Activated naive CD4-positive, alpha-beta T cell treated with anti-CD3 and anti-CD28 coated beads, Interleukin-2, amount 10 ng/mL, durations not matched to agents 7 days and 5 days (primary cell): Measurements from ENCODE around the gene ARHGAP44.

ENCODE experiments used
- CTCF ChIA-PET: fragments of 350-600 bp; sonication (Branson Sonifier 250); formaldehyde crosslinking; loops from one replicate; lab custom pipeline; 2021; ENCODE audit warnings: antibody characterized with exemption; lab: Charles Lee
- DNase-seq: peaks from one replicate; pipeline ENCODE4 v3.0.0-alpha.2; 2020
- H3K27ac Mint-ChIP-seq: one replicate; pipeline ENCODE4 v1.8.0; 2021; ENCODE audit warnings: mild to moderate bottlenecking, moderate library complexity, mixed read lengths
- H3K27me3 Mint-ChIP-seq: one replicate; pipeline ENCODE4 v1.8.0; 2021; ENCODE audit warnings: mild to moderate bottlenecking, mixed read lengths
- H3K36me3 Mint-ChIP-seq: one replicate; pipeline ENCODE4 v1.8.0; 2021; ENCODE audit warnings: mixed read lengths
- H3K4me1 Mint-ChIP-seq: one replicate; pipeline ENCODE4 v1.8.0; 2021; ENCODE audit warnings: mixed read lengths
- H3K4me3 Mint-ChIP-seq: one replicate; pipeline ENCODE4 v1.8.0; 2021; ENCODE audit warnings: mild to moderate bottlenecking, moderate library complexity, mixed read lengths
- H3K9me3 Mint-ChIP-seq: one replicate; pipeline ENCODE4 v1.8.0; 2021; ENCODE audit warnings: mixed read lengths

ARHGAP44 gene

GRCh38 chr17:13029340-13029739 lies 240.0 kb downstream of the ARHGAP44 start:
- CTCF ChIA-PET, result interaction anchor here (0.5 to 5.9 kb wide), 5 partner anchors 10 to 716 kb away, joined by 3 to 74 read pairs (median 8); partner anchors contain the start of gene ELAC2
- no peak for DNase-seq
- Mint-ChIP-seq H3K9me3 (no peaks in the 10 kb centered on the region), H3K27me3 (peaks cover 23% of the 10 kb centered on the region), H3K36me3 (no peaks in the 10 kb centered on the region), H3K4me1 (peaks cover 19% of the 10 kb centered on the region), H3K4me3 (no peak overlapping the region), H3K27ac (no peak overlapping the region)

GRCh38 chr17:13030056-13030455 lies 240.8 kb downstream of the ARHGAP44 start:
- Mint-ChIP-seq H3K36me3 (no peaks in the 10 kb centered on the region), H3K27ac (no peak overlapping the region), H3K9me3 (no peaks in the 10 kb centered on the region), H3K27me3 (peaks cover 18% of the 10 kb centered on the region), H3K4me3 (no peak overlapping the region), H3K4me1 (peaks cover 16% of the 10 kb centered on the region)
- no peak for DNase-seq
- CTCF ChIA-PET, result interaction anchor here (0.8 to 5.9 kb wide), 7 partner anchors 9 to 37 kb away, joined by 3 to 74 read pairs (median 4); partner anchors contain the start of gene ELAC2

GRCh38 chr17:13030459-13031300 lies 241.4 kb downstream of the ARHGAP44 start:
- Mint-ChIP-seq H3K27ac (no peak overlapping the region), H3K4me1 (peaks cover 16% of the 10 kb centered on the region), H3K9me3 (peaks cover 3% of the 10 kb centered on the region), H3K4me3 (no peak overlapping the region), H3K27me3 (peaks cover 15% of the 10 kb centered on the region), H3K36me3 (no peaks in the 10 kb centered on the region)
- CTCF ChIA-PET, result interaction anchor here (0.7 to 5.9 kb wide), 14 partner anchors 9 to 57 kb away, joined by 3 to 74 read pairs (median 3); partner anchors contain the start of gene ELAC2
- peak; percentile 55 for DNase-seq

GRCh38 chr17:13031718-13032350 lies 242.5 kb downstream of the ARHGAP44 start:
- Mint-ChIP-seq H3K36me3 (no peaks in the 10 kb centered on the region), H3K27ac (peak overlapping the region; percentile 42), H3K4me1 (peaks cover 16% of the 10 kb centered on the region), H3K27me3 (peaks cover 8% of the 10 kb centered on the region), H3K4me3 (no peak overlapping the region), H3K9me3 (peaks cover 3% of the 10 kb centered on the region)
- CTCF ChIA-PET, result interaction anchor here (0.8 to 5.9 kb wide), 8 partner anchors 8 to 50 kb away, joined by 3 to 74 read pairs (median 3); partner anchors contain the start of gene ELAC2
- DNase-seq, result peak; percentile 61

GRCh38 chr17:13035420-13035819 lies 246.1 kb downstream of the ARHGAP44 start:
- Mint-ChIP-seq H3K27me3 (peaks cover 4% of the 10 kb centered on the region), H3K9me3 (peaks cover 5% of the 10 kb centered on the region), H3K4me3 (no peak overlapping the region)

GRCh38 chr17:13036751-13037150 lies 247.5 kb downstream of the ARHGAP44 start:
- H3K27ac Mint-ChIP-seq, result no peak overlapping the region
- CTCF ChIA-PET, result no interaction called here

More at GRCh38 chr17:13035420-13035819, 246.1 kb downstream of the ARHGAP44 start:
- CTCF ChIA-PET, result no interaction called here
- DNase-seq, result no peak
- no peaks in the 10 kb centered on the region for H3K36me3 Mint-ChIP-seq
- peaks cover 14% of the 10 kb centered on the region for H3K4me1 Mint-ChIP-seq
- no peak overlapping the region for H3K27ac Mint-ChIP-seq

GRCh38 chr17:13038931-13039665 lies 249.8 kb downstream of the ARHGAP44 start:
- no peak for DNase-seq
- CTCF ChIA-PET, result interaction anchor here (0.9 to 1.3 kb wide), 2 partner anchors 8 to 9 kb away, joined by 3 to 4 read pairs; no protein-coding TSS in a partner anchor
- Mint-ChIP-seq H3K4me1 (no peaks in the 10 kb centered on the region), H3K27me3 (peaks cover 4% of the 10 kb centered on the region), H3K36me3 (no peaks in the 10 kb centered on the region), H3K27ac (no peak overlapping the region), H3K4me3 (no peak overlapping the region), H3K9me3 (peaks cover 5% of the 10 kb centered on the region)

More at GRCh38 chr17:13036751-13037150, 247.5 kb downstream of the ARHGAP44 start:
- peaks cover 6% of the 10 kb centered on the region for H3K4me1 Mint-ChIP-seq
- no peak overlapping the region for H3K4me3 Mint-ChIP-seq
- H3K9me3 Mint-ChIP-seq, result peaks cover 5% of the 10 kb centered on the region
- no peak for DNase-seq
- H3K36me3 Mint-ChIP-seq, result no peaks in the 10 kb centered on the region
- peaks cover 4% of the 10 kb centered on the region for H3K27me3 Mint-ChIP-seq
